ENCODE measurements around the gene RSU1.

RSU1 gene

GRCh38 chr10:16820421-16820820, 3.2 kb upstream of the RSU1 start:
- DNase-seq: no peak

- DNase-seq: no peak
Measured at GRCh38 chr10:16820018-16820417, 2.8 kb upstream of the RSU1 start.

GRCh38 chr10:16819436-16819835, 2.2 kb upstream of the RSU1 start:
- no peak for DNase-seq

- no peak for DNase-seq
Measured at GRCh38 chr10:16819026-16819425, 1.8 kb upstream of the RSU1 start.

GRCh38 chr10:16816830-16817124, 447 bp downstream of the RSU1 start:
- DNase-seq: no peak

- no peak for DNase-seq
Measured at GRCh38 chr10:16816171-16816570, 1.1 kb downstream of the RSU1 start.

GRCh38 chr10:16814012-16814411, 3.2 kb downstream of the RSU1 start:
- no peak for DNase-seq

- no peak for DNase-seq
Measured at GRCh38 chr10:16812676-16813075, 4.5 kb downstream of the RSU1 start.

- DNase-seq: no peak
Measured at GRCh38 chr10:16811765-16812164, 5.5 kb downstream of the RSU1 start.

- no peak for DNase-seq
Measured at GRCh38 chr10:16811292-16811691, 5.9 kb downstream of the RSU1 start.

GRCh38 chr10:16809074-16809718, 8.0 kb downstream of the RSU1 start:
- DNase-seq: peak in 3 of 4 experiments; percentile 2 to 25 (median 9)

- DNase-seq: no peak
Measured at GRCh38 chr10:16804123-16804522, 13.1 kb downstream of the RSU1 start.

GRCh38 chr10:16803464-16803863, 13.8 kb downstream of the RSU1 start:
- no peak for DNase-seq

- no peak for DNase-seq
Measured at GRCh38 chr10:16799621-16800020, 17.6 kb downstream of the RSU1 start.

- DNase-seq: no peak
Measured at GRCh38 chr10:16798571-16798970, 18.7 kb downstream of the RSU1 start.

- DNase-seq: no peak
Measured at GRCh38 chr10:16795410-16796073, 21.7 kb downstream of the RSU1 start.

GRCh38 chr10:16794005-16794404, 23.2 kb downstream of the RSU1 start:
- DNase-seq: no peak

- DNase-seq: no peak
Measured at GRCh38 chr10:16792675-16793074, 24.5 kb downstream of the RSU1 start.

- no peak for DNase-seq
Measured at GRCh38 chr10:16789765-16790164, 27.5 kb downstream of the RSU1 start.

- DNase-seq: no peak
Measured at GRCh38 chr10:16789261-16789660, 28.0 kb downstream of the RSU1 start.

- no peak for DNase-seq
Measured at GRCh38 chr10:16788778-16789177, 28.4 kb downstream of the RSU1 start.

GRCh38 chr10:16788125-16788524, 29.1 kb downstream of the RSU1 start:
- DNase-seq: no peak

GRCh38 chr10:16787361-16787791, 29.8 kb downstream of the RSU1 start:
- DNase-seq: peak; percentile 7 to 54 (median 28)

- no peak for DNase-seq
Measured at GRCh38 chr10:16780338-16780880, 36.8 kb downstream of the RSU1 start.
